ENCODE data around the gene MAGI1.

- TF ChIP-seq CTCF (conservative IDR thresholded peaks at IDR 0.05) (no peak), ZFX (IDR thresholded peaks at IDR 0.05) (no peak)
Observed at GRCh38 chr3:65537109-65537508, 501.6 kb downstream of the MAGI1 start.

Measured in C4-2B (cell line).